ENCODE results near the gene TTC31. TPM values are rescaled to one million over a fixed set of nuclear protein-coding genes. Genes with fewer than 3 reads are reported as not detected.
A peak's percentile ranks its signal among the peaks of the same experiment; 100 is the strongest.

The TTC31 gene
- total RNA-seq, 3 donors from 2014 or later = 21.6 to 32.0 (median 27.8) TPM

- Histone ChIP-seq H3K27ac (peak overlapping the region in 1 of 2 donors; percentile 14), H3K9me3 (no peaks in the 10 kb centered on the region), H3K36me3 (no peaks in the 10 kb centered on the region), H3K4me1 (no peaks in the 10 kb centered on the region), H3K4me3 (no peak overlapping the region), H3K27me3 (no peaks in the 10 kb centered on the region)
- DNase-seq (ENCODE audit: low spot score in 2 of 2) = no peak
- TF ChIP-seq POLR2A (IDR thresholded peaks at IDR 0.05) (no peak), CTCF (IDR thresholded peaks at IDR 0.05) (no peak), POLR2AphosphoS5 (IDR thresholded peaks at IDR 0.05) (no peak)
- intact Hi-C loops (cut with DNase I; ENCODE audit: low total_unique reads) = no loop called here
Measured at GRCh38 chr2:74444498-74445318, 38.2 kb upstream of the TTC31 start.

GRCh38 chr2:74447230-74447999 is 35.5 kb upstream of the TTC31 start:
- no peaks in the 10 kb centered on the region for H3K4me1 ChIP-seq
- no peak overlapping the region for H3K27ac ChIP-seq
- no peaks in the 10 kb centered on the region for H3K36me3 ChIP-seq
- no peak overlapping the region for H3K4me3 ChIP-seq
- no peak for DNase-seq (ENCODE audit: low spot score in 2 of 2)
- TF ChIP-seq CTCF (IDR thresholded peaks at IDR 0.05) = no peak
- no peak for TF ChIP-seq POLR2AphosphoS5 (IDR thresholded peaks at IDR 0.05)
- no peak for TF ChIP-seq POLR2A (IDR thresholded peaks at IDR 0.05)
- H3K9me3 ChIP-seq = no peaks in the 10 kb centered on the region
- no peaks in the 10 kb centered on the region for H3K27me3 ChIP-seq
- intact Hi-C loops (cut with DNase I; ENCODE audit: low total_unique reads) = no loop called here

GRCh38 chr2:74448771-74449170 is 34.1 kb upstream of the TTC31 start:
- Histone ChIP-seq H3K27me3 (no peaks in the 10 kb centered on the region), H3K36me3 (no peaks in the 10 kb centered on the region), H3K9me3 (no peaks in the 10 kb centered on the region), H3K27ac (no peak overlapping the region), H3K4me1 (no peaks in the 10 kb centered on the region), H3K4me3 (no peak overlapping the region)
- DNase-seq (ENCODE audit: low spot score in 2 of 2) = no peak
- intact Hi-C loops (cut with DNase I; ENCODE audit: low total_unique reads) = no loop called here
- TF ChIP-seq POLR2A (IDR thresholded peaks at IDR 0.05) (no peak), POLR2AphosphoS5 (IDR thresholded peaks at IDR 0.05) (no peak), CTCF (IDR thresholded peaks at IDR 0.05) (no peak)

DNA sequence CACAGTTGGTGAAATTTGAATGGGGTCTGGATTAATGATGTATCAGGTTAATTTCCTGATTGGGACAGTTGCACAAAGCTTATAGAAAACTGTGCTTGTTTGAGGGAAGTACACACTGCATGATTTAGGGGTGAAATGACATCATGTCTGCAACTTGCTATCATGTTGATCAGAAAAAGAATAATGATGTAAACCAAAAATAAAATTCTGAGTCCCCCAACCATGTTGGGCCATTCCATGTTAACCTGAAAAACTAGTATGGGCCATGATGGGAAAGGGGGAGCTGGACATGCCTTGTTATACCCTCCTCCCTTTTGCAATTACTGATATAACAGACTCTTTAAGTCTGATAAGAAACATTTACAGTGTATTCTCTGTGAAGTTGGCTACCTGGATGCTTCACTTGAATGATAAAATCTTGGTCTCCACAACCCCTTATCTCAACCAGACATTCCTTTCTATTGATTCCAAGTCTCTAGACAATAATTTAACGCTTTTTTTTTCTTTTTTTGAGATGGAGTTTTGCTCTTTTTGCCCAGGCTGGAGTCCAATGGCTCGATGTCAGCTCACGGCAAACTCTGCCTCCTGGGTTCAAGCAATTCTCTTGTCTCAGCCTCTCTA is 32.2 kb upstream of the TTC31 start:
- TF ChIP-seq POLR2AphosphoS5 (IDR thresholded peaks at IDR 0.05) = no peak
- no peak for TF ChIP-seq CTCF (IDR thresholded peaks at IDR 0.05)
- TF ChIP-seq POLR2A (IDR thresholded peaks at IDR 0.05) = no peak
- no peaks in the 10 kb centered on the region for H3K9me3 ChIP-seq
- no peak overlapping the region for H3K4me3 ChIP-seq
- intact Hi-C loops (cut with DNase I; ENCODE audit: low total_unique reads) = no loop called here
- H3K36me3 ChIP-seq = no peaks in the 10 kb centered on the region
- no peak for DNase-seq (ENCODE audit: low spot score in 2 of 2)
- H3K4me1 ChIP-seq = peaks cover 0 to 4% of the 10 kb centered on the region in 2 donors
- H3K27ac ChIP-seq = no peak overlapping the region
- H3K27me3 ChIP-seq = no peaks in the 10 kb centered on the region
